Measurements from ENCODE around the gene RAB3IL1.

- TF ChIP-seq, protein P1, sequence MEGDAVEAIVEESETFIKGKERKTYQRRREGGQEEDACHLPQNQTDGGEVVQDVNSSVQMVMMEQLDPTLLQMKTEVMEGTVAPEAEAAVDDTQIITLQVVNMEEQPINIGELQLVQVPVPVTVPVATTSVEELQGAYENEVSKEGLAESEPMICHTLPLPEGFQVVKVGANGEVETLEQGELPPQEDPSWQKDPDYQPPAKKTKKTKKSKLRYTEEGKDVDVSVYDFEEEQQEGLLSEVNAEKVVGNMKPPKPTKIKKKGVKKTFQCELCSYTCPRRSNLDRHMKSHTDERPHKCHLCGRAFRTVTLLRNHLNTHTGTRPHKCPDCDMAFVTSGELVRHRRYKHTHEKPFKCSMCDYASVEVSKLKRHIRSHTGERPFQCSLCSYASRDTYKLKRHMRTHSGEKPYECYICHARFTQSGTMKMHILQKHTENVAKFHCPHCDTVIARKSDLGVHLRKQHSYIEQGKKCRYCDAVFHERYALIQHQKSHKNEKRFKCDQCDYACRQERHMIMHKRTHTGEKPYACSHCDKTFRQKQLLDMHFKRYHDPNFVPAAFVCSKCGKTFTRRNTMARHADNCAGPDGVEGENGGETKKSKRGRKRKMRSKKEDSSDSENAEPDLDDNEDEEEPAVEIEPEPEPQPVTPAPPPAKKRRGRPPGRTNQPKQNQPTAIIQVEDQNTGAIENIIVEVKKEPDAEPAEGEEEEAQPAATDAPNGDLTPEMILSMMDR (IDR thresholded peaks at IDR 0.05): no peak
- no peak for TF ChIP-seq POLR2A (IDR thresholded peaks at IDR 0.05)
Observed at GRCh38 chr11:61847914-61848581, 69.3 kb downstream of the RAB3IL1 start.

Measured in body of pancreas (tissue), 4 donors.